ENCODE measurements around the gene LRRFIP1. TPM values are rescaled to one million over a fixed set of nuclear protein-coding genes. Genes with fewer than 3 reads are reported as not detected.
"Not testable (repeated sequence)": the region's sequence is repeated elsewhere in the genome, so short reads cannot be mapped to it uniquely, and the experiment has no call there.

LRRFIP1 gene
- total RNA-seq, 1 experiment from 2014 or later, result 61.5 TPM

- H3K27ac ChIP-seq, result no peak overlapping the region
- H3K27me3 ChIP-seq, result no peaks in the 10 kb centered on the region
- H3K4me1 ChIP-seq, result no peaks in the 10 kb centered on the region
- H3K36me3 ChIP-seq, result peaks cover 63% of the 10 kb centered on the region
- H3K4me3 ChIP-seq, result no peak overlapping the region
- DNase-seq, result no peak
- H3K9me3 ChIP-seq (replicated peaks), result peaks cover 13% of the 10 kb centered on the region
Observed at GRCh38 chr2:237652181-237652580, 24.8 kb downstream of the LRRFIP1 start.

GRCh38 chr2:237652854-237653253, 25.5 kb downstream of the LRRFIP1 start:
- no peaks in the 10 kb centered on the region for H3K27me3 ChIP-seq
- H3K27ac ChIP-seq, result no peak overlapping the region
- H3K4me1 ChIP-seq, result no peaks in the 10 kb centered on the region
- peaks cover 66% of the 10 kb centered on the region for H3K36me3 ChIP-seq
- H3K4me3 ChIP-seq, result no peak overlapping the region
- H3K9me3 ChIP-seq (replicated peaks), result peaks cover 13% of the 10 kb centered on the region
- DNase-seq, result no peak

DNA sequence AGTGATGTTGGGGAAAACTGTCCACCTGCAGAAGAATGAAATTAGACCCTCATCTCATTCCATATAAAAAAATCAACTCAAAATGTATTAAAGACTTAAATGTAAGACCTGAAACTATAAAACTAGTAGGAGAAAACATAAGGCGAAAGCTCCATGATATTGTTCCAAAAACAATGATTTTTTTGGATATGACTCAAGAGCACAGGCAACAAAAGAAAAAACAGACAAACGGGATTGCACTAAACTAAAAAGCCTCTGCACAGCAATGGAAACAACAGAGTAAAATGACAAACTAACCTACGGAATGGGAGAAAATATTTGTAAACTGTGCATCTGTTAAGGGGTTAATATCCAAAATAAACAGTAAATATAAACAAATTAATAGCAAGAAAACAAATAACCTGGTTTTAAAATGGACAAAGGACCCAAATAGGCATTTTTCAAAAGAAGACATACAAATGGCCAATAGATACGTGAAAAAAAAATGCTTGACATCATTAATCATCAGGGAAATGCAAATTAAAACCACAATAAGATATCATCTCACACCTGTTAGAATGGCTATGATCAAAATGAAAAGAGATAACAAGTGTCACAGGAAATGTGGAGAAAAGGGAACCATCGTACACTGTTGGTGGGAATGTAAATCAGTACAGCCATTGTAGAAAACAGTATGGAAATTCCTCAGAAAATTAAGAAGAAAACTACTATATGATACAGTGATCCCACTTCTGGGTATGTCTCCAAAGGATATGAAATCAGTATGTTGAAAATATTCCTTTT, 26.6 kb downstream of the LRRFIP1 start:
- no peak for DNase-seq
- Histone ChIP-seq H3K9me3 (replicated peaks) (peaks cover 13% of the 10 kb centered on the region), H3K36me3 (peaks cover 64% of the 10 kb centered on the region), H3K27ac (no peak overlapping the region), H3K27me3 (no peaks in the 10 kb centered on the region), H3K4me3 (no peak overlapping the region), H3K4me1 (no peaks in the 10 kb centered on the region)

GRCh38 chr2:237657063-237657462, 29.7 kb downstream of the LRRFIP1 start:
- H3K27ac ChIP-seq, result no peak overlapping the region
- H3K4me1 ChIP-seq, result peaks cover 11% of the 10 kb centered on the region
- H3K4me3 ChIP-seq, result no peak overlapping the region
- peaks cover 8% of the 10 kb centered on the region for H3K9me3 ChIP-seq (replicated peaks)
- peaks cover 35% of the 10 kb centered on the region for H3K36me3 ChIP-seq
- DNase-seq, result no peak
- no peaks in the 10 kb centered on the region for H3K27me3 ChIP-seq

GRCh38 chr2:237660381-237660900, 33.1 kb downstream of the LRRFIP1 start:
- no peak for DNase-seq
- Histone ChIP-seq H3K27ac (no peak overlapping the region), H3K27me3 (no peaks in the 10 kb centered on the region), H3K9me3 (replicated peaks) (peaks cover 5% of the 10 kb centered on the region; the same call in 1 of the 2 replicates), H3K4me3 (no peak overlapping the region), H3K36me3 (peaks cover 16% of the 10 kb centered on the region), H3K4me1 (peaks cover 29% of the 10 kb centered on the region)

DNA sequence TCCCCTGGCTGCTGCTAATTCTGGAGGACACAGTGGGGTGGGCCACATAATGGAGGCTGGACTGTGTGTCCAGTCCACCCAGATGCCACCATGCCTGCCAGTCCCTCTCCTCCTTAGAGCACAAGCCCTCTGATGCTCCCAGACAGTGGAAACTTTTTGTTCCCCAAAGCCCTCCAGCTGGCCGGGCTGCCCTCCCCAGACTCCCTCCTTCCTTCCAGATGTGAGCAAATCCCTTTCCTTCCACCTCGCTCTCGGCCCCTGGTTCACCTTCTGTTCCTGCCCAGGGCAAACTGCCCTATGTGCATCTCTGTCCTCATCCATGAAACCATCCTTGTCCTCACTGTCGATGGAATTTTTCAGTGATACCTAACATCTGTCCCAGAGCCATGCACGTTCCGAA, 33.9 kb downstream of the LRRFIP1 start:
- peaks cover 5% of the 10 kb centered on the region; the same call in 1 of the 2 replicates for H3K9me3 ChIP-seq (replicated peaks)
- no peaks in the 10 kb centered on the region for H3K27me3 ChIP-seq
- H3K36me3 ChIP-seq, result peaks cover 15% of the 10 kb centered on the region
- no peak for DNase-seq
- H3K4me3 ChIP-seq, result no peak overlapping the region
- no peak overlapping the region for H3K27ac ChIP-seq
- H3K4me1 ChIP-seq, result peaks cover 29% of the 10 kb centered on the region

DNA sequence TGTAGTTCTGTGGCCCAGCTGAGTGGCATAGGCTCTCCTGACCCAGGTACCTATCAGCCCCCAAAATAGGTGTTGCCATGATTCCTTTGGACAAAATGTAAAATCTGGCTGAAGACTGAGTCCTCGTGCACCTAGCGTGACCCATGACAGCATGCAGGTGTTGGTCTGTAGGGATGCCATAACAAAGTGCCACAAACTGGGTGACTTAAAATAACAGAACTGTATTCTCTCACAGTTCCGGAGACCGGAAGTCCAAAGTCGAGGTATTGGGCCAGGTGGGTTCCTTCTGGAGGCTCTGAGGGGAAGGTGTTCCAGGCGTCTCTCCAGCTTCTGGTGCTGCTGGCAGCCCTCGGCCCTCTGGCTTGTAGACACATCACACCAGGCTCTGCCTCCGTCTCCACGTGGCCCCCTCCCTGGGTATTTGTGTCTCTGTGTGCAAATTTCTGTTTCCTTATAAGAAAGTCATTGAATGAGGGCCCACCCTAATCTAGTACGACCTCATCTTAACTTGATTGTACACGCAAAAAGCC, 34.5 kb downstream of the LRRFIP1 start:
- H3K27ac ChIP-seq, result no peak overlapping the region; the same call in 1 of the 2 replicates
- no peaks in the 10 kb centered on the region for H3K27me3 ChIP-seq
- H3K4me3 ChIP-seq, result no peak overlapping the region
- no peak for DNase-seq
- peaks cover 29% of the 10 kb centered on the region for H3K4me1 ChIP-seq
- H3K36me3 ChIP-seq, result peaks cover 9% of the 10 kb centered on the region
- no peaks in the 10 kb centered on the region; the same call in 1 of the 2 replicates for H3K9me3 ChIP-seq (replicated peaks)

- peaks cover 32% of the 10 kb centered on the region for H3K4me1 ChIP-seq
Observed at GRCh38 chr2:237662671-237663093, 35.3 kb downstream of the LRRFIP1 start.

GRCh38 chr2:237663517-237664110, 36.2 kb downstream of the LRRFIP1 start:
- Histone ChIP-seq H3K9me3 (replicated peaks) (no peaks in the 10 kb centered on the region), H3K4me1 (peaks cover 41% of the 10 kb centered on the region), H3K36me3 (no peaks in the 10 kb centered on the region; the same call in none of the 2 replicates), H3K27me3 (no peaks in the 10 kb centered on the region), H3K4me3 (no peak overlapping the region), H3K27ac (no peak overlapping the region)
- no peak for DNase-seq

More at GRCh38 chr2:237662671-237663093, 35.3 kb downstream of the LRRFIP1 start:
- Histone ChIP-seq H3K36me3 (peaks cover 4% of the 10 kb centered on the region), H3K27ac (no peak overlapping the region; the same call in 1 of the 2 replicates), H3K9me3 (replicated peaks) (no peaks in the 10 kb centered on the region), H3K4me3 (no peak overlapping the region), H3K27me3 (no peaks in the 10 kb centered on the region)
- DNase-seq, result peak; percentile 93 to 95

GRCh38 chr2:237664151-237664550, 36.8 kb downstream of the LRRFIP1 start:
- no peak for DNase-seq
- no peaks in the 10 kb centered on the region for H3K9me3 ChIP-seq (replicated peaks)
- H3K4me1 ChIP-seq, result peaks cover 46% of the 10 kb centered on the region
- no peak overlapping the region for H3K27ac ChIP-seq
- H3K27me3 ChIP-seq, result no peaks in the 10 kb centered on the region
- H3K36me3 ChIP-seq, result no peaks in the 10 kb centered on the region; the same call in 1 of the 2 replicates
- no peak overlapping the region for H3K4me3 ChIP-seq

DNA sequence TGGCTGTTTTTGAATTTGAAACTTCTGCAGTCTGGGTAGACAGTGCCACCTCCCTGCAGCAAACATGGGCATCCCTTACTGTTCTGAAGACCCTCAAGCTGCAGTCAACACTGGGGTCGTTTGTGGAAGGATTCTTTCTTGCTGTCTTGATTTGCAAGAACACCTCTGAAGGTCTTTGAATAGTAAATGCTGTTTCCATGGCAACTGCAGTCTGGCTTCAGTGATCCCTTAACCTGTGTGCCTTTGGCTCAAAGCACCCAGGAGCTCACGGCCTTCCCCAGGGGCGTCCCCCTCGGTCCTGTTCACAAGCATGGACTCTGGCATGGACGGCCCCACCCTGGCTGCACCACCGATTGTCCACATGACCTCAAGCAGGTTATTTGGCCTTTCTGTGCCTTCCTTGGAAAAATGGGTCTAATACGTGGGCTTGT, 38.3 kb downstream of the LRRFIP1 start:
- Histone ChIP-seq H3K27ac (no peak overlapping the region), H3K9me3 (replicated peaks) (no peaks in the 10 kb centered on the region), H3K27me3 (no peaks in the 10 kb centered on the region), H3K36me3 (no peaks in the 10 kb centered on the region; the same call in 1 of the 2 replicates), H3K4me3 (no peak overlapping the region), H3K4me1 (peaks cover 56% of the 10 kb centered on the region)
- no peak for DNase-seq

GRCh38 chr2:237666606-237667005, 39.2 kb downstream of the LRRFIP1 start:
- Histone ChIP-seq H3K9me3 (replicated peaks) (no peaks in the 10 kb centered on the region), H3K4me3 (no peak overlapping the region), H3K36me3 (no peaks in the 10 kb centered on the region; the same call in 1 of the 2 replicates), H3K27ac (no peak overlapping the region), H3K4me1 (peaks cover 58% of the 10 kb centered on the region), H3K27me3 (no peaks in the 10 kb centered on the region)
- DNase-seq, result no peak

GRCh38 chr2:237667050-237667576, 39.7 kb downstream of the LRRFIP1 start:
- not testable (repeated sequence) for H3K27me3 ChIP-seq; DNase-seq; H3K9me3 ChIP-seq (replicated peaks); H3K27ac ChIP-seq; H3K36me3 ChIP-seq; H3K4me3 ChIP-seq
- H3K4me1 ChIP-seq, result peaks cover 53% of the 10 kb centered on the region

- no peaks in the 10 kb centered on the region for H3K27me3 ChIP-seq
- no peaks in the 10 kb centered on the region for H3K9me3 ChIP-seq (replicated peaks)
- H3K36me3 ChIP-seq, result no peaks in the 10 kb centered on the region; the same call in 1 of the 2 replicates
- peaks cover 47% of the 10 kb centered on the region for H3K4me1 ChIP-seq
- peak; percentile 56 to 78 for DNase-seq
- no peak overlapping the region for H3K4me3 ChIP-seq
- peak overlapping the region; percentile 94 for H3K27ac ChIP-seq
Observed at GRCh38 chr2:237667893-237668292, 40.5 kb downstream of the LRRFIP1 start.

- Histone ChIP-seq H3K27ac (peak overlapping the region; percentile 94), H3K9me3 (replicated peaks) (no peaks in the 10 kb centered on the region), H3K27me3 (no peaks in the 10 kb centered on the region), H3K4me3 (no peak overlapping the region), H3K36me3 (no peaks in the 10 kb centered on the region; the same call in 1 of the 2 replicates), H3K4me1 (peaks cover 47% of the 10 kb centered on the region)
- no peak for DNase-seq
Observed at GRCh38 chr2:237668440-237668839, 41.1 kb downstream of the LRRFIP1 start.

Measured in SJCRH30 (cell line).